WTC11 (cell line): ENCODE results near the gene ANO10.
"Not testable (repeated sequence)": the region's sequence is repeated elsewhere in the genome, so short reads cannot be mapped to it uniquely, and the experiment has no call there.

ENCODE experiments used
- KAT7 ChIP-seq: sonication (generic); formaldehyde crosslinking; IDR thresholded peaks from 2 replicates; pipeline ENCODE4 v1.8.1; 2023; ENCODE audit warnings: missing genetic modification reagents, mild to moderate bottlenecking, borderline replicate concordance
- ZNF232 ChIP-seq: sonication (generic); formaldehyde crosslinking; IDR thresholded peaks from 2 replicates; pipeline ENCODE4 v1.8.0; 2022; ENCODE audit warnings: mild to moderate bottlenecking, missing genetic modification reagents
- TF ChIP-seq, protein P1 (sequence below): fragments of 200-600 bp; IDR thresholded peaks from 2 replicates; pipeline ENCODE4 v1.8.0; 2022; ENCODE audit warnings: antibody characterized with exemption

DNA sequence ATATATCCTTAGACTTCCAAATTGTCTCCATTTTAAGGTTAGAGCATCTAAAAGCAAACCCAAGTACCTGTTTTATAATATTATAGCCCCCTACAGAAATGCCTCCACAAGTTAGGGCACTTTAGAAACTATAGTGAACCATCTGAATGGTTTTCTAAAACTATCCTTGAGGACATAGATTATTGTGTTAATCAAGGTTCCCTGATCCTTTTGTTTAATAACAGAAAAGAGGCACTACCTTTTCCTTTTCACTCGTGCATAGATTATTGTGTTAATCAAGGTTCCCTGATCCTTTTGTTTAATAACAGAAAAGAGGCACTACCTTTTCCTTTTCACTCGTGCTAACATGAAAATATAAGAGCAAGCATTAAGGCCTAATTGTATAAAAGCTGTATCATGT, 143.0 kb downstream of the ANO10 start:
- TF ChIP-seq KAT7 (CRISPR knock-in tag); ZNF232: not testable (repeated sequence)
- TF ChIP-seq, protein P1, sequence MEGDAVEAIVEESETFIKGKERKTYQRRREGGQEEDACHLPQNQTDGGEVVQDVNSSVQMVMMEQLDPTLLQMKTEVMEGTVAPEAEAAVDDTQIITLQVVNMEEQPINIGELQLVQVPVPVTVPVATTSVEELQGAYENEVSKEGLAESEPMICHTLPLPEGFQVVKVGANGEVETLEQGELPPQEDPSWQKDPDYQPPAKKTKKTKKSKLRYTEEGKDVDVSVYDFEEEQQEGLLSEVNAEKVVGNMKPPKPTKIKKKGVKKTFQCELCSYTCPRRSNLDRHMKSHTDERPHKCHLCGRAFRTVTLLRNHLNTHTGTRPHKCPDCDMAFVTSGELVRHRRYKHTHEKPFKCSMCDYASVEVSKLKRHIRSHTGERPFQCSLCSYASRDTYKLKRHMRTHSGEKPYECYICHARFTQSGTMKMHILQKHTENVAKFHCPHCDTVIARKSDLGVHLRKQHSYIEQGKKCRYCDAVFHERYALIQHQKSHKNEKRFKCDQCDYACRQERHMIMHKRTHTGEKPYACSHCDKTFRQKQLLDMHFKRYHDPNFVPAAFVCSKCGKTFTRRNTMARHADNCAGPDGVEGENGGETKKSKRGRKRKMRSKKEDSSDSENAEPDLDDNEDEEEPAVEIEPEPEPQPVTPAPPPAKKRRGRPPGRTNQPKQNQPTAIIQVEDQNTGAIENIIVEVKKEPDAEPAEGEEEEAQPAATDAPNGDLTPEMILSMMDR, result not testable (repeated sequence)
